Ishikawa (cell line): ENCODE measurements around the gene MYO18A.

ENCODE experiments used
- CEBPB ChIP-seq: IDR thresholded peaks from 2 replicates; pipeline ENCODE4 v1.6.1; 2012
- CREB1 ChIP-seq: IDR thresholded peaks from 2 replicates; pipeline ENCODE4 v1.6.1; 2012; ENCODE audit warnings: low read depth
- EGR1 ChIP-seq: IDR thresholded peaks from 2 replicates; pipeline ENCODE4 v1.6.1; 2012
- EP300 ChIP-seq: IDR thresholded peaks from 2 replicates; pipeline ENCODE4 v1.6.1; 2012; ENCODE audit warnings: borderline replicate concordance
- FOXM1 ChIP-seq: IDR thresholded peaks from 2 replicates; pipeline ENCODE4 v1.6.1; 2012; ENCODE audit warnings: low read depth, borderline replicate concordance
- MAX ChIP-seq: IDR thresholded peaks from 2 replicates; pipeline ENCODE4 v1.6.1; 2012
- NFIC ChIP-seq: IDR thresholded peaks from 2 replicates; pipeline ENCODE4 v1.6.1; 2012
- RAD21 ChIP-seq: IDR thresholded peaks from 2 replicates; pipeline ENCODE4 v1.6.1; 2012; ENCODE audit warnings: low read depth
- REST ChIP-seq: IDR thresholded peaks from 2 replicates; pipeline ENCODE4 v1.6.1; 2012; ENCODE audit warnings: low read depth, mild to moderate bottlenecking
- TAF1 ChIP-seq: IDR thresholded peaks from 2 replicates; pipeline ENCODE4 v1.6.1; 2012; ENCODE audit warnings: low read depth, mild to moderate bottlenecking
- TCF12 ChIP-seq: IDR thresholded peaks from 2 replicates; pipeline ENCODE4 v1.6.1; 2012; ENCODE audit warnings: low read depth
- TEAD4 ChIP-seq: IDR thresholded peaks from 2 replicates; pipeline ENCODE4 v1.6.1; 2012
- YY1 ChIP-seq: IDR thresholded peaks from 2 replicates; pipeline ENCODE4 v1.6.1; 2012; ENCODE audit warnings: low read depth
- ZBTB7A ChIP-seq: IDR thresholded peaks from 2 replicates; pipeline ENCODE4 v1.6.1; 2012; ENCODE audit warnings: low read depth
- TF ChIP-seq, protein P1 (sequence below): IDR thresholded peaks from 2 replicates; pipeline ENCODE4 v1.6.1; 2012

The MYO18A gene

DNA sequence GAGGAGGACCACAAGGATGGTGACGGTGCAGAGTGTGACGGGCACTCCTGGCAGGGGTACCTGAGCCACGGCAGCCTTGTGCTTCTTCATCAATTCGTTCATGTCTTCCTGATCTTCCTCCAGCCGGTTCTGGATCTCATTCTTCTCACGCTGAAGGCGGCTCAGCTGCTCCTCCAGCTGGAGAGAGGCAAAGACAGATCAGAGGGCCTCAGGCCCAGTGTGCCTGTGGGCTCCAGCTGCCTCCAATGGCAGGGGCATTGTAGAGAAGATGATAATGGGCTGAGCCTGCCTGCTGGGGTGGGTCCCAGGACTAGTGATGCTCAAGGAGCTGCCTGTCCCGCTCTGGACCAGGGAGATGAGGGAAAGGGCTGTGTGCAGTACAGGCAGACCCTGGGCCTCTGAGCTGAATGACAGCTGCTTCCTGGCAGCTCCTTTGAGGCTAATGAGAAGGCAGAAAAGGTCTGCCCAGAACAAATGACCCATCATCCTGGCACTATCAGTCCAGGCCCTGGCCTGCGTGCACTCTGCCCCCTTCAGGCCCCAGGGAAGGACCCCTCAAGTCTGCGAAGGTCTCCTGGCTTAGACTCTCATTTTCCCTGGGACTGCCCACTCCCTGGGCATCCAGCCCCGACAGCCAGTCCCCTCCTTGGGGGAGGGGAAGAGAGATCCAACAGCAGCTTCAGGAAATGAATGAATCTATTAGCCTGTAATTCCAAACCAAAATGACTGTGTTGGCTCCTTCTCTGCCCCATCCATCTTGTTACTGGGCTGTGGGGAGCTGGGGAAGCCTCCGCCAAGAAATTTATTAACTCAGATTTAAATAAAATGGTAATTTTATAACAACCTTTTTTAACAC, 89.2 kb downstream of the MYO18A start:
- TF ChIP-seq TAF1: no peak
- TF ChIP-seq FOXM1: no peak
- no peak for TF ChIP-seq ZBTB7A
- TF ChIP-seq TCF12: no peak
- TF ChIP-seq EGR1: no peak
- TF ChIP-seq, protein P1, sequence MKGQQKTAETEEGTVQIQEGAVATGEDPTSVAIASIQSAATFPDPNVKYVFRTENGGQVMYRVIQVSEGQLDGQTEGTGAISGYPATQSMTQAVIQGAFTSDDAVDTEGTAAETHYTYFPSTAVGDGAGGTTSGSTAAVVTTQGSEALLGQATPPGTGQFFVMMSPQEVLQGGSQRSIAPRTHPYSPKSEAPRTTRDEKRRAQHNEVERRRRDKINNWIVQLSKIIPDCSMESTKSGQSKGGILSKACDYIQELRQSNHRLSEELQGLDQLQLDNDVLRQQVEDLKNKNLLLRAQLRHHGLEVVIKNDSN: no peak
- no peak for TF ChIP-seq MAX
- TF ChIP-seq YY1: no peak
- no peak for TF ChIP-seq TEAD4
- TF ChIP-seq RAD21: no peak

DNA sequence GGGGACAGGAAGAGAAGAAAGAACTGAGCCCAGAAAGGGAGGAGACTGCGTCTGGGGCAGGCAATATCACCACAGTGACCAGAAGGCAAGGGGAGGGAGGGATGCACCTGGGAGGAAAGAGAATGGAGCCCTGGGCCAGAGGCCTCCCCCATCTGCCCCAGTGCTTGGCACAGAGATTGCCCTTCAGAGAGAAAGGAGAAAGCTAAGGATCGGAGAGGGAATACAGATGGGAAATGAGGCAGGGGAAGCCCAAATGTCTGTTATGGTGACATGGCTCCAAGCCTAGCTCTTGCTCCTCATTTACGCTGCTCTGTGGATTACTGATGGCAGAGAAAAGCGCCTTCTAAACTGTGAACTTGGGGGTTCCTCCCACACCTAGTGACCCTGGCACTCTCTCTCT, 90.1 kb downstream of the MYO18A start:
- no peak for TF ChIP-seq RAD21
- TF ChIP-seq EGR1: no peak
- TF ChIP-seq REST: no peak
- TF ChIP-seq, protein P1: no peak
- TF ChIP-seq ZBTB7A: no peak
- no peak for TF ChIP-seq MAX
- no peak for TF ChIP-seq YY1
- TF ChIP-seq TAF1: no peak
- TF ChIP-seq TCF12: no peak
- TF ChIP-seq TEAD4: no peak
- no peak for TF ChIP-seq CREB1
- TF ChIP-seq FOXM1: no peak
- TF ChIP-seq NFIC: no peak
- no peak for TF ChIP-seq CEBPB
- no peak for TF ChIP-seq EP300

DNA sequence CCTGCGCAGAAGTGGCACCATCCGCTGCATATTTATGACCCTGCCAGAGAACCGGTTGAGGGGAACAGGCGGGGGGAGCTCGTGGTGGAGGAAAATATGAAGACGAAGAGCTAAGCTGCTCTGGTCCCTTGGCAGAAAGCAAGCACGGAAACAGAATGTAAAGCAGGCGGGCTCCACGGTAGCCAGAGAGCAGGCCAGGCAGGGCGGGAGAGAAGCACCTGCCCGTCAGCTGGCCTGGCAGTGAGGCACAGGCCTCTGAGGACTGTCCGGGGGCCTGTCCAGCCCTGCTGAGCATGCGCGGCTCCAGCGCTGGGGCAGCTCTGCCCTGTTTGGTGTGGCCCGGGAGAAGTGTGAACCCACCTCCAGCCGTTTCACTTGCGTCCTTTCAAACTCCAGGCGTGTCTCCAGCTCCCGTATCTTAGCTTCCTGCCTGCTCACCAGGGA, 90.6 kb downstream of the MYO18A start:
- TF ChIP-seq YY1 (no peak), TAF1 (no peak), TEAD4 (no peak)

- 0 out of 2 replicates have a peak, but pooled peaks have one; percentile 30 for TF ChIP-seq CEBPB
These were observed 91.4 kb downstream of the MYO18A start for GRCh38 chr17:29088782-29089181.

- no peak for TF ChIP-seq MAX
- TF ChIP-seq YY1: no peak
- TF ChIP-seq, protein P1: no peak
- TF ChIP-seq RAD21: no peak
- TF ChIP-seq ZBTB7A: no peak
- no peak for TF ChIP-seq TAF1
These were observed 93.4 kb downstream of the MYO18A start for GRCh38 chr17:29086628-29087332.

DNA sequence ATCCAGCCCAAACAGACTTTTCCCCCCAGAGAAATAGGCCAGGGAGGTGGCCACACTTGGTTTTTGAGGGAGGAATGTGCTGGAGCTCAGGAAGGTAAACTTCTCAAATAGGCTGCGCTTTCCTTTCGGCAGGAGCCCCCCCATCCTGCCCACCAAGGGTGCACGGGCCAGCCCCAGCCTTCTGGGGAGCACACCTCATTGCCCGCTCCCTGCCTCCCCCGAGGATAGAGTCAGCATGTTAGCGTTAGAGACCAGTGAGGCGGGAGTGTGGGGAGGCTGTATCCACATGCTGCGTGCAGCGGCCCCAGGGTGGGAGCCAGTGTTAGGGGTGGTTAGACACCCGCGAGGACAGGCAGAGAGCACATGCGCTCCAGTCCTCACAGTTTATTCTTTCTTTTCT, 95.0 kb downstream of the MYO18A start:
- no peak for TF ChIP-seq CREB1
- TF ChIP-seq FOXM1: no peak
- TF ChIP-seq RAD21: no peak
- TF ChIP-seq TAF1: no peak
- TF ChIP-seq REST: no peak
- TF ChIP-seq YY1: no peak
- TF ChIP-seq, protein P1: no peak
- no peak for TF ChIP-seq CEBPB
